ENCODE measurements around the gene SYTL3. TPM values are rescaled to one million over a fixed set of nuclear protein-coding genes. Genes with fewer than 3 reads are reported as not detected.

Gene SYTL3
- total RNA-seq, 4 donors from 2014 or later, result 2.8 to 5.1 (median 3.4) TPM

DNA sequence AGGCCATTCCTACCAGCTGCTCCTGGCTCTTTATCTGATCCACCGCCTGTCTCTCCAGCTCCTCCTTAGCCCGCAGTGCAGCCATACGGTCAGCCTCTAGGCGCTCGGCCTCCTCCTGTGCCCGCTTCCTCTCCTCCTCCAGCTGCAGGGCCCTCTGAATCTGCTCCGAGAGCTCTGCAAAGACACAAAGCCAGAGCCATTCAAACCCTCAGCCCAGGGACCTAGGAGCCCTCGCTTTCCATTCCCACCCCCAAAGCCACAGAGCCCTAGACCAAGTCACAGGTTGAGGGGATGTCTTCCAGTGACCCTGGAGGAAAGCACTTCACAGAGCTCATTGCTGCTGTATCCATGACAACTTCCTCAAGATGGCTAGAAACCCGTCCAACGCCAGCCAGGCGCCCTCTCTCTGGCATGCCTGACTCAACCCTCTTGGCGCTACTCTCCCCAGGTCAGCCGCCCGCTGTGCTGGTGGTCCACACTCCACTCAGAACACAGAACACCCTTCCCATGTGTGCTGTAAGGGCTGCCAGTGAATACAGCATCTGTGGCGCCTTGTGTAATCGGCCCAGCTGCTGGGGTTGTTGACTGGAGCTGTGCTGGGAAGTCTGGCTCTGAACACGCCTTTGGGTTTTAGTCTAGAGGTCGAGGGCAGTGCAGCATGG, 120.0 kb downstream of the SYTL3 start:
- Histone ChIP-seq H3K9me3 (no peaks in the 10 kb centered on the region), H3K27me3 (no peaks in the 10 kb centered on the region), H3K27ac (no peak overlapping the region), H3K4me1 (peaks cover 30% of the 10 kb centered on the region), H3K36me3 (peaks cover 79% of the 10 kb centered on the region), H3K4me3 (no peak overlapping the region)
- 88% methylated on average over 15 of the region's 18 CpGs for WGBS
- TF ChIP-seq, protein P1, sequence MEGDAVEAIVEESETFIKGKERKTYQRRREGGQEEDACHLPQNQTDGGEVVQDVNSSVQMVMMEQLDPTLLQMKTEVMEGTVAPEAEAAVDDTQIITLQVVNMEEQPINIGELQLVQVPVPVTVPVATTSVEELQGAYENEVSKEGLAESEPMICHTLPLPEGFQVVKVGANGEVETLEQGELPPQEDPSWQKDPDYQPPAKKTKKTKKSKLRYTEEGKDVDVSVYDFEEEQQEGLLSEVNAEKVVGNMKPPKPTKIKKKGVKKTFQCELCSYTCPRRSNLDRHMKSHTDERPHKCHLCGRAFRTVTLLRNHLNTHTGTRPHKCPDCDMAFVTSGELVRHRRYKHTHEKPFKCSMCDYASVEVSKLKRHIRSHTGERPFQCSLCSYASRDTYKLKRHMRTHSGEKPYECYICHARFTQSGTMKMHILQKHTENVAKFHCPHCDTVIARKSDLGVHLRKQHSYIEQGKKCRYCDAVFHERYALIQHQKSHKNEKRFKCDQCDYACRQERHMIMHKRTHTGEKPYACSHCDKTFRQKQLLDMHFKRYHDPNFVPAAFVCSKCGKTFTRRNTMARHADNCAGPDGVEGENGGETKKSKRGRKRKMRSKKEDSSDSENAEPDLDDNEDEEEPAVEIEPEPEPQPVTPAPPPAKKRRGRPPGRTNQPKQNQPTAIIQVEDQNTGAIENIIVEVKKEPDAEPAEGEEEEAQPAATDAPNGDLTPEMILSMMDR (IDR thresholded peaks at IDR 0.05), result no peak
- no peak for TF ChIP-seq POLR2AphosphoS5 (IDR thresholded peaks at IDR 0.05)
- TF ChIP-seq EP300 (IDR thresholded peaks at IDR 0.05), result no peak
- no peak for TF ChIP-seq POLR2A (IDR thresholded peaks at IDR 0.05)
- DNase-seq (ENCODE audit: low spot score in 2 of 2), result no peak

DNA sequence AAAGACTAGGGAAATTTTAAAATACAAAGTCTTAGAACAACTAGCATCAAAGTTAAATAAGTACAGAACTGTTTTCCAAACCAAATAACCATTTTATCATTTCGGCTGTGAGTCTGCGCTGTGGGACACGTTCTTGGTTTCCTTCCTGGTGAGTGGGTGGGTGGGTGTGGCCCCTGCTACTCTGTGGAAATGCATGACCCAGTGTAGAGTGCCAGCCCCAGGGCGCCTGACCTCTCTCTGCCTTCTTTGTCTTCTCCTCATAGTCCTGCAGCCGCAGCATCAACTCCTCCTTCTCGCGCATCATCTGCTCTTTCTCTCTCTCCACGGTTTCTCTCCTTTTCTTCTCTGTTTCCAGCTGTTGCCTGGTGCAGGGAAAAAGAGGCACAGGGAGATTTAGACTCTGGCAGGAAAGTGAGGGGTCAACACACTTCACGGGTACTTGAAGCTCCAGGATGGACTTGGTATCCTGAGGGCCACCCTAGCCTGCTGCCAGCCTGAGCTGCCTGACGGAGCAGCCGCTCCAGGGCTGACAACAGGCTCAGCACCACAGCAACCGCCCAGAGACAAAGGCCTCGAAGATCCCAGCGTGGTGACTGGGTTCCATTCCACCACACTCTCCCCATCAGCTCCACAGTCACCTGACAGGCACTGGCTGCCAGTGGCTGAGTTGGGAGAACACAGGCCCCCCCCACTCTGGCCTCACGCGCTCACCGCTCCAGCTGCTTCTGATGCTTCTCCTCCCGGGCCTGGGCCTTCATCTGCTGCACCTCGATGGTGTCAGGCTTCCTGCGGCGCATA, 120.9 kb downstream of the SYTL3 start:
- Histone ChIP-seq H3K27me3 (no peaks in the 10 kb centered on the region), H3K4me1 (peaks cover 30% of the 10 kb centered on the region), H3K4me3 (no peak overlapping the region), H3K36me3 (peaks cover 78% of the 10 kb centered on the region), H3K27ac (no peak overlapping the region), H3K9me3 (no peaks in the 10 kb centered on the region)
- 79% methylated on average over 21 of the region's 21 CpGs for WGBS
- TF ChIP-seq, protein P1 (IDR thresholded peaks at IDR 0.05), result no peak
- TF ChIP-seq POLR2A (IDR thresholded peaks at IDR 0.05) (no peak), EP300 (IDR thresholded peaks at IDR 0.05) (no peak), POLR2AphosphoS5 (IDR thresholded peaks at IDR 0.05) (no peak)
- DNase-seq (ENCODE audit: low spot score in 2 of 2), result no peak

DNA sequence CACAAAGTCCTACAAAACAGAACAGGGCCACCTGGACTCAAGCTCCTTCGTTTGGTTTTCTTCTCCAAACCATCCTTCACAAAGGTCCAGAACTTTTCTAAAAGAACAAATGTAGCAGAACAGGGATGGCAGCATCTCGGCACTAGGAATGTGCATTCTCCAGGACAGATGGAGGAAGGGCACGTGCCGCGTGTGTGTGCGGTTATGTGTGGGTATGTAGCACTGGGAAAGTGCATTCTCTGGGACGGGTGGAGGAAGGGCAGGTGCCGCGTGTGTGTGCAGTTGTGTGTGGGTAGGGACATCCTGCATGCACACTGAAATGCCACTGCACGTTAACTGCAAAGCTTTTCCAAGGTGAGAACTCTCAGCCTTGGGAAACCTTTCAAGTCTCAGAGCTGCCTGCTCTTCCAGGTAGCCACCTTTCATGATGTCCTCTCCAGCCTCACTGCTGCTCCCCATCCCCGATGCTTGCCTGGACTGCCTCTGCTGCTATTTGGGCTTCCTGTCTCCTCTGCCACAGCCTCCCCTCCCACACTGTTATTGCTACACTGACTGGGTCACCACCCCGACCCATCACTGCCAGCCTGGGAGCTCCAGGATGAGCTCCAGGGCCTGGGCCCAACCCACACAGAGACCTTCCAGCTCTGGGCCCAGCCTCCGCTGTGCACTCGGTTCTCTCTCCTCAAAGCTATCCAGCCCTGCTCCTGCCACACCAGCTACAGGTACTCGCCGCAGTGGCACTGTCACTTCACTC, 121.7 kb downstream of the SYTL3 start:
- no peaks in the 10 kb centered on the region for H3K27me3 ChIP-seq
- no peak overlapping the region for H3K4me3 ChIP-seq
- peaks cover 78% of the 10 kb centered on the region for H3K36me3 ChIP-seq
- no peak for DNase-seq (ENCODE audit: low spot score in 2 of 2)
- H3K27ac ChIP-seq, result no peak overlapping the region
- H3K9me3 ChIP-seq, result no peaks in the 10 kb centered on the region
- TF ChIP-seq POLR2AphosphoS5 (IDR thresholded peaks at IDR 0.05), result no peak
- no peak for TF ChIP-seq POLR2A (IDR thresholded peaks at IDR 0.05)
- no peak for TF ChIP-seq EP300 (IDR thresholded peaks at IDR 0.05)
- TF ChIP-seq, protein P1 (IDR thresholded peaks at IDR 0.05), result no peak
- 86% methylated on average over 16 of the region's 16 CpGs for WGBS
- H3K4me1 ChIP-seq, result peaks cover 30% of the 10 kb centered on the region

DNA sequence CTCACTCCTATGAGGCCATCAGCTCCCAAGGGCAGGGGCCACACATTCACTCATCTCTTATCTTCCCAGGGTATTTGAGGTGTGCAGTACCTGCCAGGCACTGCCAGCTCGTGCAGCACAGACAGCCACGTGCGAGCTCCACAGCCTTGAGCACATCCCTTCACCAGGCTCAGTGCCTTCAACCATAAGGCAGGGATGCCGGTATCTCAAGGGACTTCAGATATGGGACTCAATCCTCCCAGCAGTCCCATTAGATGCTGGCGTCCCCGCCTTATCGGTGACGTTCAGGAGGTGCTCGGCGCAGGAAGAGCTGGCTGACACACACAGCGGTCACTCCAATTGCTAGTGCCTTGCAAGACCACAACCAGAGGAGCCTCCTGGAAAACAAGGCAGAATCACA, 122.3 kb downstream of the SYTL3 start:
- 66% methylated on average over 10 of the region's 11 CpGs for WGBS

More for the DNA sequence above, 122.3 kb downstream of the SYTL3 start:
- H3K4me1 ChIP-seq, result peaks cover 30% of the 10 kb centered on the region
- no peaks in the 10 kb centered on the region for H3K9me3 ChIP-seq
- no peak for DNase-seq (ENCODE audit: low spot score in 2 of 2)
- H3K27ac ChIP-seq, result peak overlapping the region; percentile 76
- no peak for TF ChIP-seq POLR2A (IDR thresholded peaks at IDR 0.05)
- TF ChIP-seq POLR2AphosphoS5 (IDR thresholded peaks at IDR 0.05), result no peak
- TF ChIP-seq, protein P1 (IDR thresholded peaks at IDR 0.05), result no peak
- no peak for TF ChIP-seq EP300 (IDR thresholded peaks at IDR 0.05)
- peaks cover 77% of the 10 kb centered on the region for H3K36me3 ChIP-seq
- no peaks in the 10 kb centered on the region for H3K27me3 ChIP-seq
- no peak overlapping the region for H3K4me3 ChIP-seq

Measured in suprapubic skin (tissue), 4 donors.